ENCODE data around the gene FOXB1.

Gene FOXB1

GRCh38 chr15:60021589-60022378 is 17.7 kb downstream of the FOXB1 start:
- DNase-seq: no peak

DNA sequence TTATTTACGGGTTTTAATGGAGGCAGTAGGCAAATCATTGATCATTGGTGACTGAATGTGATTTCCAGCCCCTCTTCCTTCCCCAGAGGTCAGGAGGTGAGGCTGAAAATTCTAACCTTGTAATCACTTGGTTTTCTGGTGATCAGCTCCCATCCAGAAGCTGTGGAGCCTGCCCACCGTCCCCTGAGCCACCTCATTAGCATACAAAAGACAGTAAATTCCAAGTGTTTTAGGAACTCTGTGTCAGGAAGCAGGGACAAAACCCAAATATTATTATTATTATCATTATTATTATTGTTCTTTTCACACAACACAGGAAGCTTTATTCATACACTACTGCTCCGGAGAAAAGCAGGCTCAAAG is 18.2 kb downstream of the FOXB1 start:
- DNase-seq: no peak

GRCh38 chr15:60026555-60026954 is 22.4 kb downstream of the FOXB1 start:
- DNase-seq: no peak

DNA sequence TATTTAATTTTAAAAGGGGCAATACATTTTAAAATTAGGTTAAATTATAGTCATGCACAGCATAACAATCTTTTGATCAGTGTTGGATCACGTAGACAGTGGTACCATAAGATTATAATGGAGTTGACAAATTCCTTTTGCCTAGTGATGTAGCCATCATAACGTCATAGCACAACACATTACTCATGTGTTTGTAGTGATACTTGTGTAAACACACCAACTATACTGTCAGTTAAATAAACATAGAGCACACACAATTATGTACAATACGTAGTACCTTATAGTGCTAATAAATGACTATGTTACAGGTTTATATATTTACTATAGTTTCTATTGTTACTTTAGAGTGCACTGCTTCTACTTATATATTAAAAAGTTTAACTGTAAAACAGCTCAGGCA is 31.2 kb downstream of the FOXB1 start:
- DNase-seq: no peak

- DNase-seq: no peak
Observed at GRCh38 chr15:60039316-60039715, 35.2 kb downstream of the FOXB1 start.

DNA sequence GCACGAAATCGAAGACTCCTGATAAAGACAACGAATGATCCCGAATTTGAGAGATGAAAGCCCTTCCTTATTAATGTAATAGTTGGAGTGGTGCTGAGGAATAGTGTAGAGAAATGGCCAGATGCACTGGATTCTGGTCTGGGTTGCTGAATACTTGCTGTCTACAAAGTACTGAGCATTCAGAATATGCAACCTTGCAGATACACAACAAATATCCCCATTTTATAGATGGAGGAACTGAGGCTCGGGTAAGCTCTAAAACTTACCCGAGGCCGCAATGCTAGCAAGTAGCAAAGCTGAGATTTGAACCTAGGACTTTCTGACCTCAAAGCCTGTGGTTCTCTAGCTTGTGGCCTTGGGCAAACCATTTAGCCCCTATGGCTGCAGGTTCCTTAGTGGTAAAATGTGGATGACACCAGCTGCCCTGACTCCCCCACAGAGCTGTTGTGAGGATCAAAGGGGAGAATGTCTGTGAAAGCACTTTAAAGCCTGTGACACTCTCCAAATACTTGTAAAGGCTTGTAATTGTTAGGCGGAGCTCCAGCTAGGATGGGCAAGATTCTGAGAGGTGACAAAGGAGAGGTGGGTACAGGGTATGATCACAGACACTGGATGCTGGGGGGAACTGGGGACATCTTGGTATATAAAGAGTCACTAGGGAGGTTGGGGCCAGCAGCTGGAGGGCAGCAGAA is 39.8 kb downstream of the FOXB1 start:
- DNase-seq: no peak

DNA sequence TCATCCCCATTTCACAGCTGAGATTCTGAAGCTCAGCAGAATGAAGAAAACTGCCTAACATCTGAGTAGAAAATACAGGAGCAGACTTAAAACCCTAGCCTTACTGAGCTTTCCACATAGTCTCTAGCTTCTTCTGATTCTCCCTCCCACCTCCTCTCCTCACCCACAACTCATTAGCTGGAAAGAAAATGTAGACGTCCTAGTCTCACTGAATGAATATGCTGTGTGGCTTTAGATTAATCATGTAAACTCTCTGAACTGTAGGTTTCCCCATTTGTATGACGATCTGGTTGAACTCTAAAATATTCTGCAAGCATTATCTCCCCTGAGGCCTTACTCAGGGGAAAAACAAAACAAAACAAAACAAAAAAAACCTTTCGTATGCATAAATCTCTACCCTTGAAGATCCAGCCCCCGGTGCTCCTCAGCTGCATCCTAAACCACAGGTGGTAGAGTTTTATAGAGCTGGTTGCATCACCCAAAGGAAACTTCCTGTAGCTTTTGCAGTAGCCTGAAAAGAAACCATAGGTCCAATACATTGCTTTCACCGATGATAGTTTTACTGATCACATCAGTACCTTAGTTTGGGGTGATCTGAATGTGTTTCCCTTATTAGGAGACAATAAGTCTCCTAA is 40.6 kb downstream of the FOXB1 start:
- no peak for DNase-seq

GRCh38 chr15:60047701-60048100 is 43.6 kb downstream of the FOXB1 start:
- DNase-seq: no peak

DNA sequence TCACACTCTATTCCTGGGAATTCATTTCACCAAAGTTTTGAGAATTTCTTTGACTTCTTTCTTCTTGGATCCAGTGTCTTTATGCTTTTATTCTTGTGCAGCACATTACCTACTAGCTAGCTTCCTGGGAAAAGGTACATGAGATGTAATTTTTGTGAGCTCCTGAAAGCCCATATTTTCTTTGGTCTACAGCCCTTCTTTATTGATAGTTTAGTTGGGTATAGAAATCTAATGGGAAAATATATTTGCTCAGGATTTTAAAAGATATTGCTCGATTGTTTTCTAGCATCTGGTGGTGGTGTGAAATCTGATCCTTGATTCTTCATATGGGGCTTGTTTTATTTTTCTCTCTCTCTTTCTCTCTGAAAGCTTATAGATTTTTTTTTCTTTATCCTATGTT is 45.8 kb downstream of the FOXB1 start:
- DNase-seq: no peak

- DNase-seq: no peak
Observed at GRCh38 chr15:60052796-60053195, 48.7 kb downstream of the FOXB1 start.

DNA sequence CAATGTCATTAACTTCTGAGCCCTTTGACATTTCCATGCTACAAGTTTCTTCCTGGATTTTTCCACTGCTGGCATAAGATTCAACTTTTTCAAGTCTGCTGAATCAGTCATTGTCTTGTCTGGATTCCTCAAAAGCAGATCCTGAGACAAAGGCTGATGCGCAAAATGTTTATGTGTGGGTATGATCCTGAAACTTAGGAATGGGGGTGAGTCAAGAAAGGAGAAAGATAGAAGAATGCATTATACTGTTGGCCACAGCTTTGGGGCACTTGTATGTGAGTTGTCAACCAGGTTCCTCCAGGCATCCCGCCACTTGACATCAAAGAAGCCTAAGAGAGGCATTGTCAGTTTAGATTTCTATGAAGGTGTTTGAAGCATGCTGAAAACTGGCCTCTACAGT is 50.4 kb downstream of the FOXB1 start:
- no peak for DNase-seq

Measured in CD4-positive, alpha-beta T cell treated with Interleukin-12 subunit alpha and Interleukin-12 subunit beta, for 1 hour (primary cell).